GM12874 (cell line): ENCODE measurements around the gene HOMER2.

ENCODE experiments used
- TF ChIP-seq, protein P1 (sequence below): IDR thresholded peaks from 2 replicates; pipeline ENCODE4 v1.5.1; 2011; ENCODE audit warnings: low read depth, mild to moderate bottlenecking, control low read depth, low read length, moderate library complexity; ENCODE audit not compliant: insufficient read depth

Gene HOMER2

DNA sequence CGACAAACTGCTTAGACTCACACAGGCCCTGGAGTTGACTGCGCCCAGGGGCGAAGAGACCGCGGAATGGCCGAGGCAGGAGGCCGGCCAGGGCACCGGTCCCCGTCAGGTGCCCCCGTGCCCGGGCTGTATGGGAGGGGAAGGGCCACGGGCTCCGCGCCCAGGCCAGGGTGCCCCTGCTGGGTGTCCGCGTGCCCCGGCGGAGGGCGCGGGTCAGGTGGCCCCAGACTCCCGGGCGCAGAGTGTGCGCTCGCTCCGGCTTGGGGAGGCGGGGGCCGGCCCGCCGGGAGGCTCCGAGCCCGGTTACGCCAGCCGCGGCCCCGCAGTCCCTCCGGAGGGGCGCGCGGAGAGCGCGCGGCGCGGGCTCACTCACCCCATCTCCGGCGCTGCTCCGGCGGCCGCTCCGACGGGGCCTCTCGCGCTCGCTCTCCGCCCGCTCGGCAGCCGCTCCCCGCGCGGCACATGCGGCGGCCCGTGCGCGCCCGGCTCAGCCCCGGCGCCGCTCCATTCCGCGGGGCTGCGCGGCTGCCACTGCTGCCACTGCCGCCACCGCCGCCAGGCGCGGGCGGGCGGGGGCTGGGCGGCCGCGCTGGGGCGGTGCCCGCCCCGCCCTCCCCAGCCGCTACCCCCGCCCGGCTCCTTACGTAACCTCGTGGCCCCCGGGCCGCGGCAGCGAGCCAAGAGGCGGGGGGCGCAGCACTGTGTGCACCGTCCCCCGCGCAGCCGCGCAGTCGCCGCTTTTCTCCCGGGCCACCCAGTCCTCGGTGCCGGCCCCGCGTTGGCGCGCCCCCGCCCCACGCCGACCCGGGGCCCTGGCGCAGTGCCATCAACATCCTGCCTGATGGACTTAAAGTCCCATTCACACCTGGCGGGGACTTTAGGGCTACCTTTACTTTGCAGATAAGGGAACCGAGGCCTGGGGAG lies at the start of gene HOMER2:
TSS of gene HOMER2 (minus strand) at position 563 of the 924 bp plus-strand sequence. CDS start at position 378, 185 bp downstream.
- TF ChIP-seq, protein P1, sequence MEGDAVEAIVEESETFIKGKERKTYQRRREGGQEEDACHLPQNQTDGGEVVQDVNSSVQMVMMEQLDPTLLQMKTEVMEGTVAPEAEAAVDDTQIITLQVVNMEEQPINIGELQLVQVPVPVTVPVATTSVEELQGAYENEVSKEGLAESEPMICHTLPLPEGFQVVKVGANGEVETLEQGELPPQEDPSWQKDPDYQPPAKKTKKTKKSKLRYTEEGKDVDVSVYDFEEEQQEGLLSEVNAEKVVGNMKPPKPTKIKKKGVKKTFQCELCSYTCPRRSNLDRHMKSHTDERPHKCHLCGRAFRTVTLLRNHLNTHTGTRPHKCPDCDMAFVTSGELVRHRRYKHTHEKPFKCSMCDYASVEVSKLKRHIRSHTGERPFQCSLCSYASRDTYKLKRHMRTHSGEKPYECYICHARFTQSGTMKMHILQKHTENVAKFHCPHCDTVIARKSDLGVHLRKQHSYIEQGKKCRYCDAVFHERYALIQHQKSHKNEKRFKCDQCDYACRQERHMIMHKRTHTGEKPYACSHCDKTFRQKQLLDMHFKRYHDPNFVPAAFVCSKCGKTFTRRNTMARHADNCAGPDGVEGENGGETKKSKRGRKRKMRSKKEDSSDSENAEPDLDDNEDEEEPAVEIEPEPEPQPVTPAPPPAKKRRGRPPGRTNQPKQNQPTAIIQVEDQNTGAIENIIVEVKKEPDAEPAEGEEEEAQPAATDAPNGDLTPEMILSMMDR: no peak

GRCh38 chr15:82999905-83000671 lies 47.6 kb upstream of the HOMER2 start:
- TF ChIP-seq, protein P1: peak; percentile 49

GRCh38 chr15:82999426-82999825 lies 46.9 kb upstream of the HOMER2 start:
- TF ChIP-seq, protein P1: no peak

DNA sequence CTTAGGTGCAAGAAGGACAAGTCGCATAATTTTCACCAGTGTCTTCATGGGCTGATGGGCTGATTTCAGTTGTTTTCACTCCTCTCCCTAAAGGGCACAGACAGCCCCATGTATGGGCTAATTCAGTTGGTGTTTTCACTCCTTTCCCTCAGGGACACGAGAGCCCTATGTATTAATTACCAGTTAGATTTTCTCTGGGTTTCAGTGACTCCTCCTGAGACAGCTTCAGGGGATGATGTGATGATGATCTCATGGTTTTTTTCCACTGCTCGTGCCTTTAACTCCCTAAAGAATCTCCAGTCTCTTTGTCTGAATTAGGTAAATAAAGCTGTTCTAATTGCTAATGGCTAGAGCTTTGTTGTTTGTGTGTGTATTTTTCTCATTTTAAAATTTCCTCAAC lies 43.4 kb upstream of the HOMER2 start:
- TF ChIP-seq, protein P1: no peak

- TF ChIP-seq, protein P1: no peak
These were observed 42.6 kb upstream of the HOMER2 start for GRCh38 chr15:82995076-82995475.

- TF ChIP-seq, protein P1: no peak
These were observed 40.6 kb upstream of the HOMER2 start for GRCh38 chr15:82993144-82993543.

GRCh38 chr15:82992436-82992998 lies 40.0 kb upstream of the HOMER2 start:
- TF ChIP-seq, protein P1: no peak
